ENCODE results near the gene RABL3.

The RABL3 gene

GRCh38 chr3:120688121-120688520 is 54.2 kb downstream of the RABL3 start:
- no peak for DNase-seq
- H3K4me1 ChIP-seq = no peaks in the 10 kb centered on the region
- no peak for TF ChIP-seq CTCF (IDR thresholded peaks at IDR 0.05)
- H3K9me3 ChIP-seq = no peaks in the 10 kb centered on the region
- intact Hi-C loops (cut with DNase I; ENCODE audit: low total_unique reads) = no loop called here
- H3K4me3 ChIP-seq = no peak overlapping the region
- H3K27me3 ChIP-seq = no peaks in the 10 kb centered on the region
- no peak overlapping the region for H3K27ac ChIP-seq
- H3K36me3 ChIP-seq = peaks cover 0 to 19% (median 11%) of the 10 kb centered on the region in 3 donors

DNA sequence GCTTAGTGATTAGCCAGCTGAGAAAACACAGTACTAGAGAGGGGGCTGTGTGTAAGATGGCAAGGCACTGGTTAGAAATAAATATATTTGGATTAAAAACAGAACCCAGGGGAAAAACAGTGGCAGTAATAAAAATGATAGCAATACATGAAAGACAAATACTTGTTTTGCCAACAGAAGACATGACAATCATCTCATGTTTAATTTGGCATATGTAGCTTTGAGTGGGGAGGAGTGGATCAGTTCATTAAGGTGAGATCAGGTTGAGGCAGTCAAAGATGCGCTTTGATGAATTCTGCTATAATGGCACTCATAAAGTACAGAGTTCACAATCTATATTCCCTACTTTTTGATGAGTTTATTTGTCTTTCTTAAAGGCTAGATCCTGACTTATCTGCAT is 56.9 kb downstream of the RABL3 start:
- Histone ChIP-seq H3K27me3 (no peaks in the 10 kb centered on the region), H3K9me3 (no peaks in the 10 kb centered on the region), H3K27ac (no peak overlapping the region), H3K4me3 (no peak overlapping the region), H3K36me3 (peaks cover 0 to 11% (median 9%) of the 10 kb centered on the region in 3 donors), H3K4me1 (no peaks in the 10 kb centered on the region)
- intact Hi-C loops (cut with DNase I; ENCODE audit: low total_unique reads) = no loop called here
- no peak for TF ChIP-seq CTCF (IDR thresholded peaks at IDR 0.05)
- DNase-seq = no peak

- H3K4me1 ChIP-seq = no peaks in the 10 kb centered on the region
- no peaks in the 10 kb centered on the region for H3K9me3 ChIP-seq
- no peak overlapping the region for H3K27ac ChIP-seq
- no peak for TF ChIP-seq CTCF (IDR thresholded peaks at IDR 0.05)
- H3K4me3 ChIP-seq = no peak overlapping the region
- peaks cover 0 to 11% (median 6%) of the 10 kb centered on the region in 3 donors for H3K36me3 ChIP-seq
- intact Hi-C loops (cut with DNase I; ENCODE audit: low total_unique reads) = no loop called here
- H3K27me3 ChIP-seq = no peaks in the 10 kb centered on the region
- no peak for DNase-seq
These were observed 57.4 kb downstream of the RABL3 start for GRCh38 chr3:120684896-120685295.

GRCh38 chr3:120683671-120684301 is 58.5 kb downstream of the RABL3 start:
- intact Hi-C loops (cut with DNase I; ENCODE audit: low total_unique reads) = no loop called here
- Histone ChIP-seq H3K27me3 (no peaks in the 10 kb centered on the region), H3K9me3 (no peaks in the 10 kb centered on the region), H3K27ac (no peak overlapping the region), H3K4me3 (no peak overlapping the region), H3K36me3 (peaks cover 0 to 2% (median 0%) of the 10 kb centered on the region in 3 donors), H3K4me1 (peaks cover 0 to 4% (median 2%) of the 10 kb centered on the region in 4 donors)
- no peak for TF ChIP-seq CTCF (IDR thresholded peaks at IDR 0.05)
- DNase-seq = no peak

- H3K36me3 ChIP-seq = no peaks in the 10 kb centered on the region
- H3K4me1 ChIP-seq = peaks cover 0 to 8% (median 6%) of the 10 kb centered on the region in 4 donors
- no peaks in the 10 kb centered on the region for H3K9me3 ChIP-seq
- H3K27me3 ChIP-seq = no peaks in the 10 kb centered on the region
- intact Hi-C loops (cut with DNase I; ENCODE audit: low total_unique reads) = no loop called here
- DNase-seq = no peak
- TF ChIP-seq CTCF (IDR thresholded peaks at IDR 0.05) = no peak
- no peak overlapping the region for H3K4me3 ChIP-seq
- H3K27ac ChIP-seq = no peak overlapping the region
These were observed 59.1 kb downstream of the RABL3 start for GRCh38 chr3:120683213-120683612.
